Measurements from ENCODE around the gene RPRD2.
A peak's percentile ranks its signal among the peaks of the same experiment; 100 is the strongest.

The RPRD2 gene

DNA sequence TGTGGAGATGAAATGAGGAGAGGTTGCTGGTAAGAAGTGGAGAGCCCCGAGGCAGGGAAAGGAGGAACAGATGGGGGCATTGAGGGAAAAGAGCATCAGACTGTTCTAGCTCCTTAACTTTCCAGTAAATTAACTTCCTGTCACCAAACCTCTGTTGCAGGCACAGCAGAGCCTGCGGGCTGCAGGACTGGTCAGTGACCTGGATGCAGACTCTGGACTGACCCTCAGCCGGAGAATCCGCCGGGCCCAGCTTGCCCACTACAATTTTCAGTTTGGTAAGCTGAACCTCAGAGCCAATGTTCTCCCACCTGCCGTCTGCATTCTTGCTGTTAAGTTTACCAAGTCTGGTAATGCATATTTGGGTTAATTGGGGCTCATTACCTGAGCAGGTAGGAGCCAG, 141.5 kb downstream of the RPRD2 start:
- TF ChIP-seq POLR2AphosphoS5 (IDR thresholded peaks at IDR 0.05; ENCODE audit: borderline replicate concordance, low read depth, low read length), result no peak
- TF ChIP-seq FOXP2 (optimal IDR thresholded peaks at IDR 0.05; ENCODE audit: control extremely low read depth, extremely low read length, insufficient read depth), result no peak
- no peak for TF ChIP-seq EZH2 (IDR thresholded peaks at IDR 0.05)
- Histone ChIP-seq H3K36me3 (ENCODE audit: insufficient read depth, low read length) (peaks cover 17% of the 10 kb centered on the region; the same call in 1 of the 2 replicates), H3K4me3 (no peak overlapping the region), H3K9ac (ENCODE audit: insufficient read length) (no peak overlapping the region), H3K9me3 (ENCODE audit: low read depth, low read length) (no peaks in the 10 kb centered on the region), H3K27ac (no peak overlapping the region)
- no peak for DNase-seq (ENCODE audit: low read depth, low spot score)

DNA sequence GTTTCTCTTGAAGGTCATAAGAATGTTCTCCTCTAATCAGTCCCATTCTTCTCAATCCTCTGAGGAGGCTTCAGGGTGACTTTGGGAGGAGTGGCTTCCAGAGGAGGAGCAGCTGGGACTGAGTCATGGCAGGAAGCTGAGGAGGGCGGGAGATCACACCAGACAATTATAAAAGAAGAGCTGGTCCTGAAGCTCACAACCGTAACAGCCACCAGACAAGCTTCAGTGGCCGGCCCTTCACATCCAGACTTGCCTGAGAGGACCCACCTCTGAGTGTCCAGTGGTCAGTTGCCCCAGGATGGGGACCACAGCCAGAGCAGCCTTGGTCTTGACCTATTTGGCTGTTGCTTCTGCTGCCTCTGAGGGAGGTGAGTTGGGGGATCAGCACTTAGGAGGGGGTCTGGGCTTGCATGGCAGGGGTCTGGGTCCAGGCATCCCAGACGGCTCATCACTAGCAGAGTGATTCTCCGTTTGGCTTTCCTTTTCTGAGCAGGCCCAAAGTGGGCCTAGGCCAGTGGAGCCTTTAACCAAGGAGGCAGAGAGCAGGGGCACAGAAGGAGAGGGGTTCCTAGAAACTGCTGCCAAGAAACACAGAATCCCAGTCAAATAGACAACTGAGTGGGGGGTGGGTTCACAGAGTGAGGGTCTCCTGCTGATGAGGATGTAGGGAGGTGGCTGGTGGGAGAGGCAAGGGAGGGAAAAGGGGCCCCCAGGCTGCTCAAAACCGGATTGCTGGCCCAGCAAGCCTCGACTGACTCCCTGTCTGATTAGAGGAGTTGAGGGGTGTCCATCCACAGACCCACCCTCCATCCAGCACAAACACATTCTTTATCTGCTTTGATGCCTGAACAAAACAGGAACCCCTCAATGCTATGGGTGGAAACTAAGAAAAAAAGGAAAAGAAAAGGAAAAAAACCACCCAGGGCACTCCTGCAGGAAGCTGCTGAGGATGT, 144.2 kb downstream of the RPRD2 start, which contains the start of gene ECM1:
Gene ECM1 (plus strand): TSS at position 198 of the 953 bp plus-strand sequence. CDS start 101 bp downstream, at position 299.
- Histone ChIP-seq H3K4me3 (peak within 1 kb of the TSS; percentile 52), H3K9ac (ENCODE audit: insufficient read length) (peak within 1 kb of the TSS; percentile 19)
- TF ChIP-seq POLR2AphosphoS5 (IDR thresholded peaks at IDR 0.05; ENCODE audit: borderline replicate concordance, low read depth, low read length) (no peak), FOXP2 (optimal IDR thresholded peaks at IDR 0.05; ENCODE audit: control extremely low read depth, extremely low read length, insufficient read depth) (no peak), EZH2 (IDR thresholded peaks at IDR 0.05) (no peak)

DNA sequence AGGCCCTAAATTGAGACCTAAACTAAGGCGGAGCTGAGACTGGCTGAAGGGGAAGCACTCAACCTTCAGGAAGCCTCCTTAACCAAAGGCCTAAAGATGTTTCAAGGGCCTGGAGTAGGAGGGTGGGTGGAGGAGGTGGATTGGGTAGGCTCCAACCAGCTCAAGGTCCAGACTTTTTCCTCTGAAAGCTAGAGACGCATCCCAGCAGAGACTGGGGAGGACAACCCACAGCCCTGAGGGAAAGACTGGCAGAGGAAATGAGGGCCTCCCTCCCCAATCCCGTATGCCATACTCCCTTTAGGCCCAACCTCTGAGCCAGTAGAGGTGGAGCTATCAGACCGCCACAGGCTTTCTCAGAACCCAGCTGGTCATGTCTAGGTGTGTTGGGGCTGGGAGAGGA, 145.0 kb downstream of the RPRD2 start:
- Histone ChIP-seq H3K9ac (ENCODE audit: insufficient read length) (peak overlapping the region; percentile 19), H3K27ac (0 out of 2 replicates have a peak overlapping the region, but pooled peaks have one; percentile 33), H3K4me3 (no peak overlapping the region), H3K36me3 (ENCODE audit: insufficient read depth, low read length) (peaks cover 17% of the 10 kb centered on the region; the same call in 1 of the 2 replicates), H3K9me3 (ENCODE audit: low read depth, low read length) (no peaks in the 10 kb centered on the region)
- TF ChIP-seq FOXP2 (optimal IDR thresholded peaks at IDR 0.05; ENCODE audit: control extremely low read depth, extremely low read length, insufficient read depth) (no peak), POLR2AphosphoS5 (IDR thresholded peaks at IDR 0.05; ENCODE audit: borderline replicate concordance, low read depth, low read length) (no peak), EZH2 (IDR thresholded peaks at IDR 0.05) (no peak)
- DNase-seq (ENCODE audit: low read depth, low spot score), result no peak

More for the DNA sequence above, 144.2 kb downstream of the RPRD2 start, which contains the start of gene ECM1:
- Histone ChIP-seq H3K27ac (peak within 1 kb of the TSS; percentile 74; the same call in 1 of the 2 replicates), H3K9me3 (ENCODE audit: low read depth, low read length) (no peaks in the 10 kb centered on the region), H3K36me3 (ENCODE audit: insufficient read depth, low read length) (peaks cover 17% of the 10 kb centered on the region; the same call in 1 of the 2 replicates)
- no peak for DNase-seq (ENCODE audit: low read depth, low spot score)

DNA sequence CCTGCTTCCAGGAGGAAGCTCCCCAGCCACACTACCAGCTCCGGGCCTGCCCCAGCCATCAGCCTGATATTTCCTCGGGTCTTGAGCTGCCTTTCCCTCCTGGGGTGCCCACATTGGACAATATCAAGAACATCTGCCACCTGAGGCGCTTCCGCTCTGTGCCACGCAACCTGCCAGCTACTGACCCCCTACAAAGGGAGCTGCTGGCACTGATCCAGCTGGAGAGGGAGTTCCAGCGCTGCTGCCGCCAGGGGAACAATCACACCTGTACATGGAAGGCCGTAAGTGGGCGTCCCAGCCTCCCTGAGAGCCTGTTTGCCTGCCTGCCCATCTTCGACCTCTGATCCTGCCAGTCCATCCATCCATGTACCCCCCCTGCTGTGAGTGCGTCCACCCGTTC, 147.6 kb downstream of the RPRD2 start:
- peaks cover 5% of the 10 kb centered on the region; the same call in 1 of the 2 replicates for H3K36me3 ChIP-seq (ENCODE audit: insufficient read depth, low read length)
- no peaks in the 10 kb centered on the region for H3K9me3 ChIP-seq (ENCODE audit: low read depth, low read length)

DNA sequence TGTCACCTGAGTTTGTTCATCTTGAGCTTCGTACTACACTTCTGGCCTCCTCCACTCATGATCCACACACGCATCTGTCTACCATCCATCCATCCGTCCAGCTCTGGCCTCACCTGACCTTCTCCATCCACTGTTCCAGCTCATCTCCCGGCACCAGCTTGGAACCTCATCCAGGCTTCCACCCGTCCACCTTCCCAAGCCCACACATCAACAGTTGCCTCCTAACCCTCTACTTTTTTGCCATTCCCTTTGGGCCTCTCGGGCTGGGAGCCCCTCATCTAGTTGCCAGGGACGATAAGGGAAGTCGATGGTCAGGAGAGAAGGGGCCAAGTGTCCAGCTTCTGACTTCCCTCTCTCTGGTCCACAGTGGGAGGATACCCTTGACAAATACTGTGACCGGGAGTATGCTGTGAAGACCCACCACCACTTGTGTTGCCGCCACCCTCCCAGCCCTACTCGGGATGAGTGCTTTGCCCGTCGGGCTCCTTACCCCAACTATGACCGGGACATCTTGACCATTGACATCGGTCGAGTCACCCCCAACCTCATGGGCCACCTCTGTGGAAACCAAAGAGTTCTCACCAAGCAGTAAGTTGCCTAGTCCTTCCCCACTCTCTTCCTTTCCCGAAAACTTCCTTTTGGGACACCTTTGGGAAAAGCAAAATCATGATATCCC, 148.2 kb downstream of the RPRD2 start:
- no peak for DNase-seq (ENCODE audit: low read depth, low spot score)
- Histone ChIP-seq H3K27ac (no peak overlapping the region), H3K9ac (ENCODE audit: insufficient read length) (no peak overlapping the region), H3K36me3 (ENCODE audit: insufficient read depth, low read length) (no peaks in the 10 kb centered on the region), H3K4me3 (no peak overlapping the region), H3K9me3 (ENCODE audit: low read depth, low read length) (no peaks in the 10 kb centered on the region)
- TF ChIP-seq EZH2 (IDR thresholded peaks at IDR 0.05) (no peak), FOXP2 (optimal IDR thresholded peaks at IDR 0.05; ENCODE audit: control extremely low read depth, extremely low read length, insufficient read depth) (no peak), POLR2AphosphoS5 (IDR thresholded peaks at IDR 0.05; ENCODE audit: borderline replicate concordance, low read depth, low read length) (no peak)

More for the DNA sequence above, 147.6 kb downstream of the RPRD2 start:
- TF ChIP-seq FOXP2 (optimal IDR thresholded peaks at IDR 0.05; ENCODE audit: control extremely low read depth, extremely low read length, insufficient read depth) (no peak), EZH2 (IDR thresholded peaks at IDR 0.05) (no peak), POLR2AphosphoS5 (IDR thresholded peaks at IDR 0.05; ENCODE audit: borderline replicate concordance, low read depth, low read length) (no peak)
- no peak overlapping the region for H3K4me3 ChIP-seq
- no peak overlapping the region for H3K9ac ChIP-seq (ENCODE audit: insufficient read length)
- no peak overlapping the region for H3K27ac ChIP-seq
- DNase-seq (ENCODE audit: low read depth, low spot score), result no peak

DNA sequence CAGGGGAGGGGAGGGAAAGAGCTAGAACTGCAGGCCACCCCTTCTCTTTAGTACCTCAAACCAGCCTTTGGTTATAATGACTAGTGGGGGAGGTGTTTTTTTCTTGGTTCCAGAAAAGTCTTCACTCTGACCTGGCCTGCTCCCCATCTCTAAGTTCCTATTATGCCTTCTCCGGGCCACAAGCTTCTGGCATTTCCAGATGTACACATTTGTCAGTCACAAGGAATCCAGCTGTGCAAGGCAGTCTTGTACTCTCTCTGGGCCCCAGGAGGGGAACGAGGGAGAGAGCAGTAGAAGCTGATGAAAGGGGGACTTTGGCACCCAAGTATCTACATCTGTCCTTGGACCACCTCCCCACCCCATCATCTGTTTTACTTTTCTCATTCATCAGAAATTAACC, 148.9 kb downstream of the RPRD2 start:
- Histone ChIP-seq H3K27ac (no peak overlapping the region), H3K9me3 (ENCODE audit: low read depth, low read length) (no peaks in the 10 kb centered on the region), H3K4me3 (no peak overlapping the region), H3K9ac (ENCODE audit: insufficient read length) (no peak overlapping the region), H3K36me3 (ENCODE audit: insufficient read depth, low read length) (no peaks in the 10 kb centered on the region)
- TF ChIP-seq FOXP2 (optimal IDR thresholded peaks at IDR 0.05; ENCODE audit: control extremely low read depth, extremely low read length, insufficient read depth) (no peak), POLR2AphosphoS5 (IDR thresholded peaks at IDR 0.05; ENCODE audit: borderline replicate concordance, low read depth, low read length) (no peak), EZH2 (IDR thresholded peaks at IDR 0.05) (no peak)
- DNase-seq (ENCODE audit: low read depth, low spot score), result no peak

DNA sequence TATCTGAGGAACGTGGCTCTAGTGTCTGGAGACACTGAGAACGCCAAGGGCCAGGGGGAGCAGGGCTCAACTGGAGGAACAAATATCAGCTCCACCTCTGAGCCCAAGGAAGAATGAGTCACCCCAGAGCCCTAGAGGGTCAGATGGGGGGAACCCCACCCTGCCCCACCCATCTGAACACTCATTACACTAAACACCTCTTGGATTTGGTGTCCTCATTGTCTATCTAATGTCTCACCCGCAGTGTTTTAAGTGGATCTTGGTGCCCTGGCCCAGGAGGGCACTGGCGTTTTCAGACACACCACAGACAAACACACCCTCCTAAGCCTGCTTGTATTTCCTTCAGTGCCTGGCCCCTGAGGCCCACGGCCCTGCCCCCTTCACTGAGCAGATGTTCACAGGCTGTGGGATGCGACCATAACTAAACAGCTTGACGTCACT, 149.4 kb downstream of the RPRD2 start:
- no peak for DNase-seq (ENCODE audit: low read depth, low spot score)
- no peaks in the 10 kb centered on the region for H3K36me3 ChIP-seq (ENCODE audit: insufficient read depth, low read length)
- H3K9ac ChIP-seq (ENCODE audit: insufficient read length), result no peak overlapping the region
- TF ChIP-seq FOXP2 (optimal IDR thresholded peaks at IDR 0.05; ENCODE audit: control extremely low read depth, extremely low read length, insufficient read depth) (no peak), EZH2 (IDR thresholded peaks at IDR 0.05) (no peak), POLR2AphosphoS5 (IDR thresholded peaks at IDR 0.05; ENCODE audit: borderline replicate concordance, low read depth, low read length) (no peak)
- no peak overlapping the region for H3K27ac ChIP-seq
- no peak overlapping the region for H3K4me3 ChIP-seq
- H3K9me3 ChIP-seq (ENCODE audit: low read depth, low read length), result no peaks in the 10 kb centered on the region

DNA sequence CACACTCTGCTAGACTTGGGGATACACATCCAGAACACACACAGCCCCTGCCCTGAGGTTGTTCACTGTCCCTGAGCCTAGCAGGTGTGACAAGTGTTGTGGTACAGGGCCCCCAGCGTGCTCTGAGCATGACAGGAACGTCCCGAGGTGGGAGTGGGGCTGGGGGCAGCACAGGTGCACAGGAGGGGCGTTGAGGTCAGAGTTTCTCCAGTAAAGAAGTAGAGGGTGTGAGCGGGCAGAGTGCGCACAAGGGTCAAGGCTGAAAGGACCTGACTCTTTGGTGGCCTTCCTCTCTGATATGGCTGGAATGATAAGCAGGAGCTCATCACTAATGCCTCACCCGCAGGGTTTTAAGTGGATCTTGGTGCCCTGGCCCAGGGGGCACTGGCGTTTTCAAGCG, 150.3 kb downstream of the RPRD2 start:
- no peaks in the 10 kb centered on the region for H3K36me3 ChIP-seq (ENCODE audit: insufficient read depth, low read length)
- H3K27ac ChIP-seq, result no peak overlapping the region
- H3K9me3 ChIP-seq (ENCODE audit: low read depth, low read length), result no peaks in the 10 kb centered on the region
- TF ChIP-seq EZH2 (IDR thresholded peaks at IDR 0.05), result no peak
- no peak for TF ChIP-seq POLR2AphosphoS5 (IDR thresholded peaks at IDR 0.05; ENCODE audit: borderline replicate concordance, low read depth, low read length)
- no peak for TF ChIP-seq FOXP2 (optimal IDR thresholded peaks at IDR 0.05; ENCODE audit: control extremely low read depth, extremely low read length, insufficient read depth)
- H3K9ac ChIP-seq (ENCODE audit: insufficient read length), result no peak overlapping the region
- no peak overlapping the region for H3K4me3 ChIP-seq
- no peak for DNase-seq (ENCODE audit: low read depth, low spot score)
